ENCODE data around the gene TANK. TPM values are rescaled to one million over a fixed set of nuclear protein-coding genes. Genes with fewer than 3 reads are reported as not detected.

The TANK gene
- total and polyA plus RNA-seq, 4 donors = 17.2 to 62.1 (median 42.3) TPM

GRCh38 chr2:161131074-161131680, 29.1 kb upstream of the TANK start:
- H3K9ac ChIP-seq (ENCODE audit: low read depth in 1 of 2, low read length in 2 of 2) = no peak overlapping the region
- WGBS = 85% methylated on average over 4 of the region's 4 CpGs
- no peak overlapping the region for H3K27ac ChIP-seq (ENCODE audit: low read depth in 1 of 2, low read length in 2 of 2)
- peaks cover 2 to 9% (median 7%) of the 10 kb centered on the region in 4 donors for H3K4me1 ChIP-seq (ENCODE audit: control insufficient read depth in 4 of 4, insufficient read depth in 4 of 4, low read length in 3 of 4)
- H3K36me3 ChIP-seq (ENCODE audit: control insufficient read depth in 4 of 4, insufficient read depth in 3 of 4, low read depth in 1 of 4, low read length in 3 of 4) = no peaks in the 10 kb centered on the region
- no peak overlapping the region for H3K4me3 ChIP-seq (ENCODE audit: low read depth in 1 of 3, low read length in 3 of 3)
- DNase-seq (ENCODE audit: low spot score) = no peak
- no peak for TF ChIP-seq TAF1 (conservative IDR thresholded peaks at IDR 0.05)
- TF ChIP-seq RAD21 (IDR thresholded peaks at IDR 0.05) = no peak
- TF ChIP-seq EGR1 (IDR thresholded peaks at IDR 0.05; ENCODE audit: low read depth in 2 of 2) = no peak
- TF ChIP-seq JUND (IDR thresholded peaks at IDR 0.05) = no peak
- TF ChIP-seq GABPA (IDR thresholded peaks at IDR 0.05 in 1 of 2, conservative IDR thresholded peaks at IDR 0.05 in 1 of 2) = no peak
- no peak for TF ChIP-seq HNF4A (conservative IDR thresholded peaks at IDR 0.05)
- TF ChIP-seq NR2F2 (IDR thresholded peaks at IDR 0.05) = no peak
- no peak for TF ChIP-seq RXRA (IDR thresholded peaks at IDR 0.05)
- no peak for TF ChIP-seq REST (IDR thresholded peaks at IDR 0.05)
- no peak for TF ChIP-seq FOXA2 (IDR thresholded peaks at IDR 0.05)
- no peak for TF ChIP-seq CTCF (IDR thresholded peaks at IDR 0.05; ENCODE audit: low read depth, low read length, missing input control)
- no peak for TF ChIP-seq ZBTB33 (IDR thresholded peaks at IDR 0.05)
- TF ChIP-seq SP1 (IDR thresholded peaks at IDR 0.05) = no peak
- no peak for TF ChIP-seq MAX (IDR thresholded peaks at IDR 0.05)
- no peak for TF ChIP-seq FOXA1 (IDR thresholded peaks at IDR 0.05)
- TF ChIP-seq YY1 (IDR thresholded peaks at IDR 0.05) = no peak
- TF ChIP-seq ATF3 (IDR thresholded peaks at IDR 0.05) = no peak
- TF ChIP-seq HNF4G (IDR thresholded peaks at IDR 0.05) = no peak
- no peaks in the 10 kb centered on the region for H3K9me3 ChIP-seq (ENCODE audit: control insufficient read depth in 4 of 4, low read length in 3 of 4)
- no peaks in the 10 kb centered on the region for H3K27me3 ChIP-seq (ENCODE audit: control insufficient read depth in 4 of 4, insufficient read depth in 4 of 4, low read length in 3 of 4)
